Breast epithelium (tissue), 3 donors: ENCODE results near the gene UQCRHL.

ENCODE experiments used
- CTCF ChIP-seq, 3 donors: fragments of 450-650 bp; IDR thresholded peaks; one replicate each; pipeline ENCODE4 v1.5.1; 2016 to 2017; ENCODE audit warnings: antibody characterized with exemption in 3 of 3, mild to moderate bottlenecking in 3 of 3, moderate library complexity in 3 of 3
- POLR2A ChIP-seq: fragments of 450-650 bp; IDR thresholded peaks from one replicate; pipeline ENCODE4 v1.6.1; 2016; ENCODE audit warnings: antibody characterized with exemption, mild to moderate bottlenecking, moderate library complexity
- POLR2AphosphoS5 ChIP-seq, 3 donors: sonication (generic); formaldehyde crosslinking; IDR thresholded peaks; one replicate each; pipeline ENCODE4 v1.6.1; 2017; ENCODE audit warnings: antibody characterized with exemption in 3 of 3

- TF ChIP-seq CTCF (IDR thresholded peaks at IDR 0.05) (no peak), POLR2A (no peak), POLR2AphosphoS5 (IDR thresholded peaks at IDR 0.05) (peak in 2 of 3 donors; percentile 10 to 25)
Measured at GRCh38 chr1:15849775-15850324, 42.4 kb upstream of the UQCRHL start.
